LNCaP clone FGC (cell line): Measurements from ENCODE around the gene EIF3B.

Source experiments
- DNase-seq: peaks from one replicate; pipeline ENCODE4 v3.0.0-alpha.2; 2011; ENCODE audit warnings: low read depth
- H3K4me3 ChIP-seq: 2 replicates; pipeline ENCODE4 v1.5.1; 2011; ENCODE audit warnings: mild to moderate bottlenecking, low read depth, low read length, control low read depth
- TF ChIP-seq, protein P1 (sequence below): IDR thresholded peaks from 2 replicates; pipeline ENCODE4 v1.5.1; 2012; ENCODE audit warnings: mild to moderate bottlenecking; ENCODE audit not compliant: control insufficient read depth, insufficient read depth; ENCODE audit errors: extremely low read depth

Gene EIF3B

DNA sequence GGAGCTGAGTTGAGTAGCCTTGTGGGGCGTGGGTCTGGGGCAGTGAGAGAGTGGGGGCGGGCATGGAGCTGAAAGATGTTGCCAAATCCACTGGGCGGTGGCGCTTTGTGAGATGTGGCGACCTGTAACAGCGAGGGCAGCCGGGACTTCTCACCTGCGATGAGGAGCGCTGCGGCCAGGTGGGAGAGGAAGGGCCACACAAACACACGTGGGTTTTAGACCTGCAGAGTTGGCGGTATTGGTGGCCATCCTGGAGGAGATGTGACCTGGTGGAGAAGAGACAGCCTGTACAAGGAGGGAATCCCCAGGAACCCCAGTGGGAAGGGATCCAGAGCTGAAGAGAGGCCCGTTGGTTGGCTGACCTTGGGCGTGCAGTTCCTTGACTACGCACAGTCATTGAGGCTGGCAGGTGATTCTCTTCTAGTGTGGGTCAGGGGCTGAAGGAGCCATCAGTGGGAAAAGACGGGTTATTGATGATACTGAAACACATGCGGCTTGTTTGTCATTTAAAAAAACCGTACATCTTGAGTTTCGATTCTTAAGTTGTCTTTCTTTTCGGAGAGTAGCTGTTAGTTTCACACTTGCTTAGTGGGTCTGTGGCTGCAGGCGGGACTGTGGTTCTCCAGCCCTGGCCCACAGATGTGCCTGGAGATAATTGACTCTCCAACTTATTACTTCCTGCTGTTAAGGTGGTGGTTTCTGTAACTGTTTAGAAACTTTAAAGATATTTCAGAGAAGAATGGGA lies 51.1 kb downstream of the EIF3B start:
- no peak for DNase-seq
- H3K4me3 ChIP-seq: no peak overlapping the region
- TF ChIP-seq, protein P1, sequence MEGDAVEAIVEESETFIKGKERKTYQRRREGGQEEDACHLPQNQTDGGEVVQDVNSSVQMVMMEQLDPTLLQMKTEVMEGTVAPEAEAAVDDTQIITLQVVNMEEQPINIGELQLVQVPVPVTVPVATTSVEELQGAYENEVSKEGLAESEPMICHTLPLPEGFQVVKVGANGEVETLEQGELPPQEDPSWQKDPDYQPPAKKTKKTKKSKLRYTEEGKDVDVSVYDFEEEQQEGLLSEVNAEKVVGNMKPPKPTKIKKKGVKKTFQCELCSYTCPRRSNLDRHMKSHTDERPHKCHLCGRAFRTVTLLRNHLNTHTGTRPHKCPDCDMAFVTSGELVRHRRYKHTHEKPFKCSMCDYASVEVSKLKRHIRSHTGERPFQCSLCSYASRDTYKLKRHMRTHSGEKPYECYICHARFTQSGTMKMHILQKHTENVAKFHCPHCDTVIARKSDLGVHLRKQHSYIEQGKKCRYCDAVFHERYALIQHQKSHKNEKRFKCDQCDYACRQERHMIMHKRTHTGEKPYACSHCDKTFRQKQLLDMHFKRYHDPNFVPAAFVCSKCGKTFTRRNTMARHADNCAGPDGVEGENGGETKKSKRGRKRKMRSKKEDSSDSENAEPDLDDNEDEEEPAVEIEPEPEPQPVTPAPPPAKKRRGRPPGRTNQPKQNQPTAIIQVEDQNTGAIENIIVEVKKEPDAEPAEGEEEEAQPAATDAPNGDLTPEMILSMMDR: no peak

DNA sequence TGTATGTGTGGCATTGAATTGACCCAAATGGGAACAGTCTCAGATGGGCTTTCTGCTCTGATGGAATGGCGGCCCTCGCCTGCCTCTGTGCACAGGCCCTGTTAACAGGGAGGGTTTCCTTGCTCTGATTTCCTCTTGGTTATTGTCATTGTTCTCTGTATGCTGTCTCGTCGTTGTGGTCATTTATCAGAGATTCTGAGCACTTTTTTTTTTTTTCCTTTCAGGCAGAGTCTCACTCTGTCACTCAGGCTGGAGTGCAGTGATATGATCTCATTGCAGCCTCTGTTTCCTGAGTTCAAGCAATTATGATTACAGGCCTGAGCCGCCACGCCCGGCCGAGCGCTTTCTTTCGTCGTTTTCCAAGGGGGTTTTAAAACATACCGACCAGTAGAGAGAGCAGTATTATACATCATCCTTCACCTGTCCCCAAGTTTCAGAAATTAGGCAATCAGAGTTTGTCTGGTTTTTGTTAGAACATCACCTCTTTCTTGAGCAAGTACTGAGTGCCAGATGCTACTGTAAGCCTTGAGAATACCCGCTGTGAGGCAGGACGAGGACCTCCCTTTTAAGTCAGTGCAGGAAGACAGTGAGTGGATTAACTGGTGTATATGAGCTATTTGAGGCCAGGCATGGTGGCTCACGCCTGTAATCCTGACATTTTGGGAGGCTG lies 55.3 kb downstream of the EIF3B start:
- no peak overlapping the region for H3K4me3 ChIP-seq
- DNase-seq: no peak
- TF ChIP-seq, protein P1: no peak

DNA sequence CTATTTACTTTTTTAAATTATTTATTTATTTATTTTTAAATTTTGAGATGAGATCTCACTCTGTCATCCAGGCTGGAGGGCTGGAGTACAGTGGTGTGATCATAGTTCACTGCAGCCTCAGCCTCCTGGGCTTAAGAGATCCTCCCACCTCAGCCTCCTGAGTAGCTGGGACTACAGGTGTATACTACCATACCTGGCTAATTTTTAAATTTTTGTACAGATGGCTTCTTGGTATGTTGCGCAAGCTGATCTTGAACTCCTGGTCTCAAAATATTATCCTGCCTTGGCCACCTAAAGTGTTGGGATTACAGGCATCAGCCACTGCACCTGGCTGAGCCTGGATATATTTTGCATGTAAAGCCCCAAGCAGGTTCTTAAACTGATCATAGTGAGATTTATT lies 56.4 kb downstream of the EIF3B start:
- no peak for DNase-seq
- no peak overlapping the region for H3K4me3 ChIP-seq
- TF ChIP-seq, protein P1: no peak

- peak; percentile 84 for DNase-seq
- TF ChIP-seq, protein P1: no peak
- H3K4me3 ChIP-seq: peak overlapping the region; percentile 6; the same call in 1 of the 2 replicates
Observed at GRCh38 chr7:2411815-2412586, 57.4 kb downstream of the EIF3B start.

GRCh38 chr7:2412587-2413201 lies 58.1 kb downstream of the EIF3B start:
- H3K4me3 ChIP-seq: peak overlapping the region; percentile 6; the same call in 1 of the 2 replicates
- peak; percentile 7 for DNase-seq
- TF ChIP-seq, protein P1: no peak

DNA sequence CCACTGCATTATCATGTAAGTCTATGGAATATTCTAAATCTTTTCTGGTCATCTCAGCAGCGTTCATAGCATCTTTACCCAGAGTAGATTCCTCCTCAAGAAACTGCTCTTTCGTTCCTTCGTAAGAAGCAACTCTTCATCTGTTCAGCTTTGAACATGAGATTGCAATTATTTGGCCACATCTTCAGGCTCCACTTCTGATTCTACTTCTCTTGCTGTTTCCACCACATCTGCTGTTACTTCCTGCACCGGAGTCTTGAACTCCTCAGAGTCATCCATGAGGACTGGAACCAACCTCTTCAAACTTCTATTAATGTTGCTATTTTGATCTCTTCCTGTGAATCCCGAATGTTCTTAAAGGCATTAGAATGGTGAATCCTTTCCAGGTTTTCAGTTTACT lies 61.4 kb downstream of the EIF3B start:
- TF ChIP-seq, protein P1: no peak
- H3K4me3 ChIP-seq: no peak overlapping the region
- no peak for DNase-seq
